ENCODE measurements around the gene MRPL33.

MRPL33 gene

GRCh38 chr2:27779417-27780055, 8.0 kb downstream of the MRPL33 start:
- DNase-seq, result no peak

- no peak for DNase-seq
Measured at GRCh38 chr2:27781496-27781895, 10.0 kb downstream of the MRPL33 start.

- no peak for DNase-seq
Measured at GRCh38 chr2:27782701-27783100, 11.2 kb downstream of the MRPL33 start.

GRCh38 chr2:27790796-27791195, 19.3 kb downstream of the MRPL33 start:
- no peak for DNase-seq

- no peak for DNase-seq
Measured at GRCh38 chr2:27792759-27793158, 21.2 kb downstream of the MRPL33 start.

GRCh38 chr2:27795093-27795834, 23.7 kb downstream of the MRPL33 start:
- DNase-seq, result no peak

- DNase-seq, result no peak
Measured at GRCh38 chr2:27795868-27796277, 24.4 kb downstream of the MRPL33 start.

GRCh38 chr2:27796791-27797765, 25.6 kb downstream of the MRPL33 start:
- no peak for DNase-seq

- no peak for DNase-seq
Measured at GRCh38 chr2:27797841-27798240, 26.3 kb downstream of the MRPL33 start.

GRCh38 chr2:27798486-27798885, 27.0 kb downstream of the MRPL33 start:
- no peak for DNase-seq

- no peak for DNase-seq
Measured at GRCh38 chr2:27798948-27799645, 27.6 kb downstream of the MRPL33 start.

GRCh38 chr2:27799646-27800010, 28.1 kb downstream of the MRPL33 start:
- DNase-seq, result no peak

- DNase-seq, result no peak
Measured at GRCh38 chr2:27800856-27801255, 29.3 kb downstream of the MRPL33 start.

- DNase-seq, result no peak
Measured at GRCh38 chr2:27802547-27802946, 31.0 kb downstream of the MRPL33 start.

- no peak for DNase-seq
Measured at GRCh38 chr2:27803046-27803445, 31.5 kb downstream of the MRPL33 start.

- DNase-seq, result no peak
Measured at GRCh38 chr2:27804146-27804545, 32.6 kb downstream of the MRPL33 start.

- no peak for DNase-seq
Measured at GRCh38 chr2:27805180-27805579, 33.7 kb downstream of the MRPL33 start.

- no peak for DNase-seq
Measured at GRCh38 chr2:27806311-27807059, 35.0 kb downstream of the MRPL33 start.

- no peak for DNase-seq
Measured at GRCh38 chr2:27807476-27807875, 36.0 kb downstream of the MRPL33 start.

- no peak for DNase-seq
Measured at GRCh38 chr2:27808418-27808817, 36.9 kb downstream of the MRPL33 start.

GRCh38 chr2:27808984-27809383, 37.5 kb downstream of the MRPL33 start:
- no peak for DNase-seq

- DNase-seq, result no peak
Measured at GRCh38 chr2:27809761-27810241, 38.3 kb downstream of the MRPL33 start.

Measured in KG1 (cell line).